NCI-H2081 treated with DMSO at 0.1 percent for 48 hours (cell line): ENCODE data around the gene FANCD2OS.
"Not testable (repeated sequence)": the region's sequence is repeated elsewhere in the genome, so short reads cannot be mapped to it uniquely, and the experiment has no call there.

Source experiments
- DNase-seq: peaks from one replicate; lab custom pipeline; 2025; lab: John Stamatoyannopoulos, UW

Gene FANCD2OS

GRCh38 chr3:10108091-10108490, at the start of gene FANCD2OS:
FANCD2OS (minus strand) TSS chr3:10108255; CDS start chr3:10104774, 3,481 bp downstream.
- DNase-seq, result no peak

- DNase-seq, result no peak
Measured at GRCh38 chr3:10157031-10157430, 49.0 kb upstream of the FANCD2OS start.

GRCh38 chr3:10155658-10156057, 47.6 kb upstream of the FANCD2OS start:
- no peak for DNase-seq

- no peak for DNase-seq
Measured at GRCh38 chr3:10155123-10155472, 47.0 kb upstream of the FANCD2OS start.

GRCh38 chr3:10154335-10155122, 46.5 kb upstream of the FANCD2OS start:
- DNase-seq, result no peak

GRCh38 chr3:10150987-10151386, 42.9 kb upstream of the FANCD2OS start:
- no peak for DNase-seq

GRCh38 chr3:10149226-10149625, 41.2 kb upstream of the FANCD2OS start:
- no peak for DNase-seq

GRCh38 chr3:10145685-10146084, 37.6 kb upstream of the FANCD2OS start:
- no peak for DNase-seq

- no peak for DNase-seq
Measured at GRCh38 chr3:10142707-10143560, 34.9 kb upstream of the FANCD2OS start.

GRCh38 chr3:10140996-10141546, 33.0 kb upstream of the FANCD2OS start:
- no peak for DNase-seq

- DNase-seq, result no peak
Measured at GRCh38 chr3:10137178-10137577, 29.1 kb upstream of the FANCD2OS start.

- DNase-seq, result no peak
Measured at GRCh38 chr3:10136426-10137005, 28.5 kb upstream of the FANCD2OS start.

- not testable (repeated sequence) for DNase-seq
Measured at GRCh38 chr3:10135872-10136271, 27.8 kb upstream of the FANCD2OS start.

GRCh38 chr3:10122724-10123123, 14.7 kb upstream of the FANCD2OS start:
- no peak for DNase-seq

GRCh38 chr3:10121064-10121463, 13.0 kb upstream of the FANCD2OS start:
- no peak for DNase-seq

- DNase-seq, result no peak
Measured at GRCh38 chr3:10119376-10119775, 11.3 kb upstream of the FANCD2OS start.

GRCh38 chr3:10116928-10117327, 8.9 kb upstream of the FANCD2OS start:
- no peak for DNase-seq

- no peak for DNase-seq
Measured at GRCh38 chr3:10116138-10116460, 8.0 kb upstream of the FANCD2OS start.

GRCh38 chr3:10115326-10116137, 7.5 kb upstream of the FANCD2OS start, which contains the start of gene BRK1:
BRK1 (plus strand) TSS chr3:10115675; CDS start chr3:10115702, 27 bp downstream.
- peak; percentile 56 for DNase-seq

- no peak for DNase-seq
Measured at GRCh38 chr3:10106919-10107318, 1.1 kb downstream of the FANCD2OS start.

GRCh38 chr3:10099041-10099440, 9.0 kb downstream of the FANCD2OS start:
- no peak for DNase-seq

- DNase-seq, result no peak
Measured at GRCh38 chr3:10093678-10094077, 14.4 kb downstream of the FANCD2OS start.
